WTC11 (cell line): ENCODE data around the gene NATD1. TPM values are rescaled to one million over a fixed set of nuclear protein-coding genes. Genes with fewer than 3 reads are reported as not detected.
A peak's percentile ranks its signal among the peaks of the same experiment; 100 is the strongest.

Experiments used
- ATAC-seq: fragments of 200-7000 bp; cut with Tn5 transposase; 2 replicates; pipeline ENCODE4 v1.10.0; 2021; ENCODE audit warnings: mild to moderate bottlenecking, moderate library complexity
- Bru-seq: library from RNA; stranded (reverse); fragments of 400-500 nt; gene quantifications from one replicate; lab custom pipeline; 2021; lab: Mats Ljungman, UMichigan
- CTCF ChIA-PET: fragments of 300-600 bp; sonication (Branson Sonifier 250); formaldehyde crosslinking; loops from one replicate; lab custom pipeline; 2021; ENCODE audit warnings: antibody characterized with exemption; lab: Charles Lee
- POLR2A ChIA-PET: fragments of 350-600 bp; sonication (Branson Sonifier 250); formaldehyde crosslinking; loops from one replicate; lab custom pipeline; 2021; ENCODE audit warnings: antibody characterized with exemption; lab: Charles Lee
- DNase-seq: peaks from one replicate; pipeline ENCODE4 v3.0.0; 2021; ENCODE audit warnings: low spot score
- H3K27ac Mint-ChIP-seq: 2 replicates; pipeline ENCODE4 v1.8.0; 2021; ENCODE audit warnings: mixed read lengths
- H3K27me3 Mint-ChIP-seq: 2 replicates; pipeline ENCODE4 v1.8.0; 2021; ENCODE audit warnings: low read depth, mild to moderate bottlenecking, moderate library complexity, mixed read lengths
- H3K36me3 Mint-ChIP-seq: 2 replicates; pipeline ENCODE4 v1.8.0; 2021; ENCODE audit warnings: mixed read lengths
- H3K4me1 Mint-ChIP-seq: 2 replicates; pipeline ENCODE4 v1.8.0; 2022; ENCODE audit warnings: mixed read lengths
- H3K4me3 Mint-ChIP-seq: 2 replicates; pipeline ENCODE4 v1.8.0; 2021; ENCODE audit warnings: mild to moderate bottlenecking, moderate library complexity, mixed read lengths
- H3K9me3 Mint-ChIP-seq: 2 replicates; pipeline ENCODE4 v1.8.0; 2021; ENCODE audit warnings: mixed read lengths
- EMX1 ChIP-seq: fragments of 250-450 bp; sonication (Bioruptor Pico); IDR thresholded peaks from 2 replicates; pipeline ENCODE4 v1.8.0; 2021; ENCODE audit warnings: mild to moderate bottlenecking
- FOXK1 ChIP-seq: sonication (generic); formaldehyde crosslinking; IDR thresholded peaks from 2 replicates; pipeline ENCODE4 v1.8.0; 2022; ENCODE audit warnings: mild to moderate bottlenecking, moderate library complexity, missing genetic modification reagents
- MAX ChIP-seq: sonication (generic); formaldehyde crosslinking; IDR thresholded peaks from 2 replicates; pipeline ENCODE4 v1.8.0; 2022; ENCODE audit warnings: mild to moderate bottlenecking, missing genetic modification reagents
- NFYB ChIP-seq: sonication (generic); formaldehyde crosslinking; conservative IDR thresholded peaks from 2 replicates; pipeline ENCODE4 v1.8.0; 2022; ENCODE audit warnings: low read depth, missing genetic modification reagents
- RELA ChIP-seq: sonication (generic); formaldehyde crosslinking; IDR thresholded peaks from 2 replicates; pipeline ENCODE4 v1.8.1; 2022; ENCODE audit warnings: missing genetic modification reagents, mild to moderate bottlenecking, borderline replicate concordance
- SP1 ChIP-seq: sonication (generic); formaldehyde crosslinking; conservative IDR thresholded peaks from 2 replicates; pipeline ENCODE4 v1.8.1; 2022; ENCODE audit warnings: missing genetic modification reagents
- USF1 ChIP-seq: sonication (generic); formaldehyde crosslinking; IDR thresholded peaks from 2 replicates; pipeline ENCODE4 v1.8.0; 2022; ENCODE audit warnings: mild to moderate bottlenecking, missing genetic modification reagents
- USF2 ChIP-seq: sonication (generic); formaldehyde crosslinking; IDR thresholded peaks from 2 replicates; pipeline ENCODE4 v1.8.1; 2023; ENCODE audit warnings: mild to moderate bottlenecking, missing genetic modification reagents, moderate library complexity
- ZBTB21 ChIP-seq: sonication (generic); formaldehyde crosslinking; IDR thresholded peaks from 2 replicates; pipeline ENCODE4 v1.8.1; 2023; ENCODE audit warnings: mild to moderate bottlenecking, missing genetic modification reagents, borderline replicate concordance
- ZMAT4 ChIP-seq: fragments of 250-450 bp; sonication (Bioruptor Pico); IDR thresholded peaks from 2 replicates; pipeline ENCODE4 v1.9.0; 2021; ENCODE audit warnings: mild to moderate bottlenecking
- ZNF138 ChIP-seq: sonication (generic); formaldehyde crosslinking; conservative IDR thresholded peaks from 2 replicates; pipeline ENCODE4 v1.8.1; 2022; ENCODE audit warnings: mild to moderate bottlenecking, moderate library complexity, missing genetic modification reagents
- ZSCAN18 ChIP-seq: fragments of 250-450 bp; sonication (Bioruptor Pico); IDR thresholded peaks from 2 replicates; pipeline ENCODE4 v2.1.2; 2022; ENCODE audit warnings: mild to moderate bottlenecking, moderate library complexity
- long read RNA-seq, 3 experiments: library from RNA in 1 of 3; library from capped mRNA in 1 of 3; library from polyadenylated mRNA in 1 of 3; unstranded in 2 of 3; stranded (forward) in 1 of 3; transcript quantifications; one replicate each; pipeline ENCODE4 v2.0.0, GENCODE V29; 2021
- total RNA-seq: library from RNA; stranded (reverse); gene quantifications from 3 replicates; pipeline ENCODE4 v1.2.3, GENCODE V29; 2021

NATD1 gene
- total RNA-seq (10.1 to 11.2 TPM (median 11.1 TPM) in 3 replicates), Bru-seq, nascent RNA (percentile 53 among the genes with signal in this experiment)
- long read RNA-seq, experiment 1, full-length matches to known transcripts, result 6 of 24 reads
- long read RNA-seq, experiment 1, partial matches to known transcripts, result 0 of 24 reads
- long read RNA-seq, experiment 1, other reads (novel, unspliced or antisense), result 18 of 24 reads
- long read RNA-seq, experiment 2, full-length matches to known transcripts, result 4 of 17 reads
- long read RNA-seq, experiment 2, partial matches to known transcripts, result 13 of 17 reads
- long read RNA-seq, experiment 2, other reads (novel, unspliced or antisense), result 0 of 17 reads
- long read RNA-seq, experiment 3, result 0 reads

- Mint-ChIP-seq H3K4me1 (peaks cover 30% of the 10 kb centered on the region), H3K36me3 (no peaks in the 10 kb centered on the region), H3K27me3 (peaks cover 8% of the 10 kb centered on the region; the same call in 1 of the 2 replicates), H3K9me3 (no peaks in the 10 kb centered on the region; the same call in 1 of the 2 replicates), H3K4me3 (peak within 1 kb of the TSS; percentile 76), H3K27ac (no peak within 1 kb of the TSS; the same call in 1 of the 2 replicates)
- peak; percentile 51 for ATAC-seq
- TF ChIP-seq ZMAT4 (CRISPR knock-in tag), result no peak
- peak; percentile 95 for TF ChIP-seq USF2 (CRISPR knock-in tag)
- peak; percentile 46; the same call in 1 of the 2 replicates for TF ChIP-seq NFYB (CRISPR knock-in tag)
- no peak for TF ChIP-seq ZSCAN18
- TF ChIP-seq SP1 (CRISPR knock-in tag), result peak; percentile 31
- TF ChIP-seq FOXK1 (CRISPR knock-in tag), result peak; percentile 84
- TF ChIP-seq ZNF138, result no peak
- TF ChIP-seq USF1 (CRISPR knock-in tag), result peak; percentile 94
- ChIA-PET POLR2A (interaction anchor here (0.6 kb wide), 1 partner anchor 13 kb away, joined by 3 read pairs; no protein-coding TSS in a partner anchor), CTCF (interaction anchor here (0.6 to 1.1 kb wide), 3 partner anchors 113 to 260 kb away, joined by 3 to 5 read pairs (median 3); no protein-coding TSS in a partner anchor)
- DNase-seq, result peak; percentile 78
Measured at GRCh38 chr17:21252796-21253645, at the start of gene NATD1. Gene NATD1 (minus strand): TSS chr17:21253410. CDS start chr17:21253264, 146 bp downstream.

GRCh38 chr17:21301593-21302550 is 48.7 kb upstream of the NATD1 start:
- H3K36me3 Mint-ChIP-seq, result peaks cover 54% of the 10 kb centered on the region
- H3K27me3 Mint-ChIP-seq, result peaks cover 3% of the 10 kb centered on the region; the same call in 1 of the 2 replicates
- DNase-seq (no peak), ATAC-seq (no peak)
- CTCF ChIA-PET, result interaction anchor here (1.3 kb wide), 1 partner anchor 77 kb away, joined by 4 read pairs; no protein-coding TSS in a partner anchor
- POLR2A ChIA-PET, result no interaction called here
- no peaks in the 10 kb centered on the region for H3K4me1 Mint-ChIP-seq
- H3K9me3 Mint-ChIP-seq, result peaks cover 10% of the 10 kb centered on the region
- H3K4me3 Mint-ChIP-seq, result no peak overlapping the region
- H3K27ac Mint-ChIP-seq, result no peak overlapping the region
- TF ChIP-seq EMX1 (CRISPR knock-in tag) (no peak), MAX (CRISPR knock-in tag) (no peak), ZBTB21 (CRISPR knock-in tag) (no peak), ZNF138 (no peak), RELA (no peak)
